Kidney (tissue), 14 donors: ENCODE results near the gene PRR20G. TPM values are rescaled to one million over a fixed set of nuclear protein-coding genes. Genes with fewer than 3 reads are reported as not detected.

Source experiments
- DNase-seq, 5 donors: peaks; one replicate each; pipeline ENCODE4 v3.0.0-alpha.2; 2013 to 2020
- FAIRE-seq: peaks from 2 replicates; lab custom pipeline; 2012; peaks lifted over from hg19 to GRCh38; lab: Jason Lieb, UNC
- H3K27ac ChIP-seq, 2 donors: one replicate each; pipeline ENCODE4 v1.7.0; 2013; ENCODE audit warnings: low read depth in 2 of 2, low read length in 2 of 2, inconsistent platforms in 1 of 2
- H3K27me3 ChIP-seq: one replicate; pipeline ENCODE4 v1.7.1; 2013; ENCODE audit warnings: low read length, inconsistent platforms; ENCODE audit not compliant: control insufficient read depth, insufficient read depth
- H3K36me3 ChIP-seq, 3 donors: one replicate each; pipeline versions ENCODE4 v1.7.0 to v1.7.1; 2013; ENCODE audit warnings: low read length in 3 of 3, control low read depth in 1 of 3, inconsistent platforms in 1 of 3; ENCODE audit not compliant: insufficient read depth in 3 of 3, control insufficient read depth in 2 of 3
- H3K4me1 ChIP-seq, 3 donors: one replicate each; pipeline versions ENCODE4 v1.7.0 to v1.7.1; 2013; ENCODE audit warnings: low read length in 3 of 3, inconsistent platforms in 1 of 3, low read depth in 1 of 3; ENCODE audit not compliant: control insufficient read depth in 2 of 3, insufficient read depth in 2 of 3
- H3K4me3 ChIP-seq, 3 donors: one replicate each; pipeline versions ENCODE4 v1.7.0 to v1.8.1; 2013; ENCODE audit warnings: low read length in 3 of 3, control low read depth in 1 of 3, inconsistent platforms in 1 of 3
- H3K9ac ChIP-seq, 3 donors: one replicate each; pipeline versions ENCODE4 v1.7.0 to v1.7.1; 2013; ENCODE audit warnings: low read length in 3 of 3, control low read depth in 1 of 3, inconsistent platforms in 1 of 3
- H3K9me3 ChIP-seq, 3 donors: one replicate each; pipeline versions ENCODE4 v1.7.0 to v1.7.1; 2013; ENCODE audit warnings: low read length in 3 of 3, control low read depth in 1 of 3, inconsistent platforms in 1 of 3; ENCODE audit not compliant: control insufficient read depth in 2 of 3, insufficient read depth in 1 of 3
- intact Hi-C: fragments of 100-400 bp; cut with DNase I; formaldehyde crosslinking; loops from one replicate; pipeline ENCODE4 v1.11.1; 2022
- polyA plus RNA-seq: library from polyadenylated mRNA; stranded (reverse); fragments of 350-450 nt; fragmentation: Illumina TruSeq; extraction: RNeasy Lipid Tissue Mini Kit (QIAGEN cat#74804); gene quantifications from one replicate; pipeline ENCODE4 v1.2.3, GENCODE V29; 2014; ENCODE audit warnings: low read depth, low replicate concordance; ENCODE audit not compliant: insufficient read depth
- total RNA-seq: library from RNA; stranded (reverse); fragmentation: NEBNext Ultra II Directional; extraction: Animal tissue kit (Norgen Biotek cat#: 25700); gene quantifications from one replicate; pipeline ENCODE4 v1.2.1, GENCODE V29; 2021
- TF ChIP-seq, protein P1 (sequence below): IDR thresholded peaks from 3 replicates; pipeline ENCODE4 v1.5.1; 2012; ENCODE audit warnings: mild to moderate bottlenecking, moderate library complexity, borderline replicate concordance; ENCODE audit not compliant: insufficient read depth; ENCODE audit errors: extremely low read depth
- donor health status: control.
- donor health status: control.
- donor health status: control.
- donor health status: control.
- donor health status: control.
- donor health status: DM: yes; HTN: yes; CAD: no.
- donor health status: Normal renal cell carcinoma (clear cell type).

The PRR20G gene
- total and polyA plus RNA-seq, 2 donors from 2014 or later: not detected

DNA sequence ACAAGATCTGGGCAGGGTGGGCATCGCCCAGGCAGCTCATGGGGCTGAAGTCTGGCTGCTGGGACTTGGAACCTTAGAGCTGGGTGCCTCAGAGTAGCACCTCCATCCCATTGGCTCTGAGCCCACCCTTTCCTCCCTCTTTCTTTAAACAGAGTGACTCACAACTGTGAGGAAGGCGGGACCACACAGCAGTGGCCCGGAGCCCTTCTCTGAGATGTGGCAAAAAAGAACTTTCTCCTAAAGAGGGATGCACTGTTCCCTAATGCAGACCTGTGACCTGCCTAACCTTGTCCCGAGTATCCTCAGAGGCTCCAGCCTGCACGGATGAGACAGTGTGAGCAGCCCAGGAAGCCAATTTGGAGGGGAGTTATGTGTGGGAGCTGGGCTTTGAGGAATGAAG, 23.6 kb downstream of the PRR20G start:
- Histone ChIP-seq H3K27me3 (no peaks in the 10 kb centered on the region), H3K36me3 (no peaks in the 10 kb centered on the region), H3K4me1 (no peaks in the 10 kb centered on the region), H3K4me3 (no peak overlapping the region), H3K9me3 (peaks cover 0 to 8% (median 0%) of the 10 kb centered on the region in 3 donors), H3K9ac (no peak overlapping the region), H3K27ac (no peak overlapping the region)
- no peak for FAIRE-seq
- no peak for DNase-seq
- TF ChIP-seq, protein P1, sequence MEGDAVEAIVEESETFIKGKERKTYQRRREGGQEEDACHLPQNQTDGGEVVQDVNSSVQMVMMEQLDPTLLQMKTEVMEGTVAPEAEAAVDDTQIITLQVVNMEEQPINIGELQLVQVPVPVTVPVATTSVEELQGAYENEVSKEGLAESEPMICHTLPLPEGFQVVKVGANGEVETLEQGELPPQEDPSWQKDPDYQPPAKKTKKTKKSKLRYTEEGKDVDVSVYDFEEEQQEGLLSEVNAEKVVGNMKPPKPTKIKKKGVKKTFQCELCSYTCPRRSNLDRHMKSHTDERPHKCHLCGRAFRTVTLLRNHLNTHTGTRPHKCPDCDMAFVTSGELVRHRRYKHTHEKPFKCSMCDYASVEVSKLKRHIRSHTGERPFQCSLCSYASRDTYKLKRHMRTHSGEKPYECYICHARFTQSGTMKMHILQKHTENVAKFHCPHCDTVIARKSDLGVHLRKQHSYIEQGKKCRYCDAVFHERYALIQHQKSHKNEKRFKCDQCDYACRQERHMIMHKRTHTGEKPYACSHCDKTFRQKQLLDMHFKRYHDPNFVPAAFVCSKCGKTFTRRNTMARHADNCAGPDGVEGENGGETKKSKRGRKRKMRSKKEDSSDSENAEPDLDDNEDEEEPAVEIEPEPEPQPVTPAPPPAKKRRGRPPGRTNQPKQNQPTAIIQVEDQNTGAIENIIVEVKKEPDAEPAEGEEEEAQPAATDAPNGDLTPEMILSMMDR: no peak
- intact Hi-C loops: no loop called here

- no peak for DNase-seq
- no peak for FAIRE-seq
Measured at GRCh38 chr3:127263586-127264231, 24.1 kb downstream of the PRR20G start.

DNA sequence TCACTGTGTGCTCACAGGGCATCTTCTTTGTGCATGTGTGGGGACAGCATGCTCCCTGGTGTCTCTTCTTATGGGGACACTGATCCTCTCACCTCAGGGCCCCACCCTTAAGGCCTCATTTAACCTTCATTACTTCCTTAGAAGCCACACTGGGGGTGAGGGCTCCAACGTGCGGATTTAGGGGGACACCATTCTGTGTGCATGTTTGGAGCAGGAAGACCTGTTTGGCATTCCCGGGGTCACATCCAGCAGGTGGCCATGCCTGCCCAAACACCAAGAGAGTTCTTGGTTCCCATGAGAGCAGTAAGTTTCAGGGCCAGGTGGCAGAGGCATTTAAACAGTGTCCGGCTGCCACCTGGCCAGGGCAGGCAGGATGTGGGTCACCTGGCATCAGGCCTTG, 24.8 kb downstream of the PRR20G start:
- intact Hi-C loops: no loop called here
- Histone ChIP-seq H3K27ac (no peak overlapping the region), H3K36me3 (no peaks in the 10 kb centered on the region), H3K9ac (no peak overlapping the region), H3K4me3 (no peak overlapping the region), H3K27me3 (no peaks in the 10 kb centered on the region), H3K4me1 (no peaks in the 10 kb centered on the region), H3K9me3 (peaks cover 0 to under 1% (median 0%) of the 10 kb centered on the region in 3 donors)
- TF ChIP-seq, protein P1: no peak
- FAIRE-seq (no peak), DNase-seq (no peak)

More at GRCh38 chr3:127263586-127264231, 24.1 kb downstream of the PRR20G start:
- intact Hi-C loops: no loop called here
- Histone ChIP-seq H3K36me3 (no peaks in the 10 kb centered on the region), H3K4me1 (no peaks in the 10 kb centered on the region), H3K9me3 (peaks cover 0 to 7% (median 0%) of the 10 kb centered on the region in 3 donors), H3K9ac (no peak overlapping the region), H3K27me3 (no peaks in the 10 kb centered on the region), H3K27ac (no peak overlapping the region), H3K4me3 (no peak overlapping the region)
- TF ChIP-seq, protein P1: no peak
